K562 (cell line): ENCODE data around the gene GPR15LG. TPM values are rescaled to one million over a fixed set of nuclear protein-coding genes. Genes with fewer than 3 reads are reported as not detected.

Source experiments
- BACH1 ChIP-seq: fragments of 200-800 bp; sonication (Bioruptor generic); IDR thresholded peaks from 2 replicates; pipeline ENCODE4 v1.6.1; 2016; ENCODE audit warnings: missing genetic modification characterization, missing compliant biosample characterization
- CREB1 ChIP-seq, 2 experiments: sonication (generic) in 1 of 2; formaldehyde crosslinking in 1 of 2; IDR thresholded peaks; 2 replicates each; pipeline versions ENCODE4 v1.6.1 to v1.8.0; 2012 to 2022; ENCODE audit warnings: inconsistent platforms in 1 of 2, mild to moderate bottlenecking in 1 of 2, missing genetic modification reagents in 1 of 2, moderate library complexity in 1 of 2
- CXXC5 ChIP-seq: fragments of 250-450 bp; sonication (Bioruptor Pico); IDR thresholded peaks from 2 replicates; pipeline ENCODE4 v1.8.0; 2022; ENCODE audit warnings: inconsistent platforms, mild to moderate bottlenecking, moderate library complexity
- FOXJ3 ChIP-seq: sonication (generic); formaldehyde crosslinking; IDR thresholded peaks from 2 replicates; pipeline ENCODE4 v1.4.0; 2020; ENCODE audit warnings: mild to moderate bottlenecking, missing genetic modification reagents
- FOXK2 ChIP-seq, 2 experiments: fragments of 450-650 bp; IDR thresholded peaks in 1 of 2; conservative IDR thresholded peaks in 1 of 2; 2 replicates each; pipeline ENCODE4 v1.6.1; 2016; ENCODE audit warnings: low read depth in 2 of 2, mild to moderate bottlenecking in 1 of 2
- HDAC3 ChIP-seq: fragments of 450-650 bp; IDR thresholded peaks from 2 replicates; pipeline ENCODE4 v1.6.1; 2018; ENCODE audit warnings: borderline replicate concordance, mild to moderate bottlenecking, moderate library complexity; ENCODE audit not compliant: partially characterized antibody
- L3MBTL2 ChIP-seq: fragments of 450-650 bp; IDR thresholded peaks from 2 replicates; pipeline ENCODE4 v1.6.1; 2016; ENCODE audit warnings: mild to moderate bottlenecking, moderate library complexity
- NELFE ChIP-seq: IDR thresholded peaks from 2 replicates; pipeline ENCODE4 v1.6.1; 2011; ENCODE audit warnings: mild to moderate bottlenecking; ENCODE audit not compliant: insufficient read depth, insufficient read length
- POLR2H ChIP-seq: IDR thresholded peaks from 2 replicates; pipeline ENCODE4 v1.6.1; 2016; ENCODE audit warnings: missing genetic modification characterization, low read depth, mild to moderate bottlenecking, control low read depth, missing compliant biosample characterization, moderate library complexity
- SAP30 ChIP-seq: fragments of 200-600 bp; sonication (generic); IDR thresholded peaks from 2 replicates; pipeline ENCODE4 v1.6.1; 2012; ENCODE audit warnings: borderline replicate concordance, low read depth, mild to moderate bottlenecking, moderate library complexity, low read length, control low read depth, inconsistent platforms; ENCODE audit not compliant: insufficient read depth, poor library complexity, severe bottlenecking
- ZNF830 ChIP-seq: fragments of 250-450 bp; sonication (Bioruptor Pico); IDR thresholded peaks from 2 replicates; pipeline ENCODE4 v1.5.0; 2021; ENCODE audit warnings: mild to moderate bottlenecking
- polyA plus RNA-seq, 8 experiments: library from polyadenylated mRNA; depleted of rRNA in 4 of 8; stranded (reverse) in 5 of 8; unstranded in 3 of 8; fragments of >200 nt; fragmentation: Nextera tagmentation in 2 of 8; fragmentation: Illumina TruSeq in 1 of 8; extraction: Ambion mirVana in 2 of 8; extraction: Trizol in 1 of 8; gene quantifications; 2 replicates each; pipeline versions ENCODE4 v1.2.1 to v1.2.3, GENCODE V29; 2011 to 2014; ENCODE audit warnings: inconsistent platforms in 1 of 8, missing spikeins in 1 of 8
- total RNA-seq, 7 experiments: library from RNA; depleted of rRNA in 6 of 7; stranded (reverse); fragments of >200 nt in 6 of 7; fragmentation: Illumina TruSeq in 2 of 7; extraction: Trizol in 2 of 7; gene quantifications; 2 replicates each; pipeline versions ENCODE4 v1.2.1 to v1.2.3, GENCODE V29; 2011 to 2021; ENCODE audit warnings: low replicate concordance in 1 of 7
- TF ChIP-seq, protein P1 (sequence below), 2 experiments: IDR thresholded peaks; 2 replicates each; pipeline ENCODE4 v1.6.1; 2011; ENCODE audit warnings: borderline replicate concordance in 1 of 2, control low read depth in 1 of 2, low read depth in 1 of 2, low read length in 1 of 2, mild to moderate bottlenecking in 1 of 2, mixed read lengths in 1 of 2, moderate library complexity in 1 of 2; ENCODE audit not compliant: insufficient read depth in 1 of 2, insufficient read length in 1 of 2, poor library complexity in 1 of 2, severe bottlenecking in 1 of 2; ENCODE audit errors: extremely low read depth in 1 of 2
- TF ChIP-seq, protein P2 (sequence below): fragments of 150-350 bp; conservative IDR thresholded peaks from 2 replicates; pipeline ENCODE4 v1.6.1; 2014; ENCODE audit warnings: low read length
- TF ChIP-seq, protein P3 (sequence below): sonication (generic); formaldehyde crosslinking; IDR thresholded peaks from 2 replicates; pipeline ENCODE4 v1.8.1; 2023; ENCODE audit warnings: mild to moderate bottlenecking, missing genetic modification reagents, moderate library complexity
- TF ChIP-seq, protein P4 (sequence below): IDR thresholded peaks from 2 replicates; pipeline ENCODE4 v1.6.1; 2011; ENCODE audit not compliant: insufficient read length; ENCODE audit errors: extremely low read depth
- TF ChIP-seq, protein P5 (sequence below): sonication (generic); formaldehyde crosslinking; IDR thresholded peaks from 2 replicates; pipeline ENCODE4 v1.8.0; 2022; ENCODE audit warnings: mild to moderate bottlenecking, missing genetic modification reagents
- TF ChIP-seq, protein P6 (sequence below): fragments of 450-650 bp; formaldehyde crosslinking; IDR thresholded peaks from 2 replicates; pipeline ENCODE4 v1.4.0; 2020; ENCODE audit warnings: mild to moderate bottlenecking

The GPR15LG gene
- total and polyA plus RNA-seq, 9 of the 15 experiments (the other 6 are each of a cell fraction or from before 2014, with no cell fraction given), result 0.51 TPM; not detected in 8

DNA sequence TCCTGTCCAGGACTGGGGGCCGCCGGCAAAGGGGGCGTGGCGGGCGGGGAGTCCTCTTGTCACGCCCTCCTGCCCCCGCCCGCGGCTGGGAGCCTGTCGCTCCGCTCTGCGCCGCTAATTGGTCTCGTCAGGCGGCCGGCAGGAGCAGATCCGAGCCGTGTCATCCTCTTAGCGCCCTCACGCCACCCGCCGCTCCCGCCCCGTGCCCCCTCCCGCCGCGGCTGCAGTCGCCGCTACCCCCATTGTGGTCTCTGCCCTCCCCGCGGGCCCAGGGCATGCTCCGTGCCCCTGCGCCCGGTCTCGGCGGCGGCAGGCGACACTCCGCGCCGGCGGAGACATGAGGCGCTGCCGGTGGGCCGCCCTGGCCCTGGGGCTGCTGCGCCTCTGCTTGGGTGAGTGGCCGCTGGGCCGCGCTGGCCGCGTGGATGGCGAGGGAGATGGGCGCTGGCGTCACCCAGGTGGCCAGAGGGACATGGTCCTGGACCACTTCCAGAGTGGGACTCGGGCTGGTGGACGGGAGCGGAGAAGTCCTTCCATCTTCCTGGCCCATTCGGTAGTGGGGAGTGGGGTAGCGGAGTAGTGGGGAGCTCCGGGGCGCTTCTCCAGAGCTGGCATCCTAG lies 20.9 kb downstream of the GPR15LG start, which contains the start of gene CDHR1 (continued):
- TF ChIP-seq FOXK2 (conservative IDR thresholded peaks at IDR 0.05 in 1 of 2, IDR thresholded peaks at IDR 0.05 in 1 of 2; ENCODE audit: low read depth in 2 of 2) (no peak), POLR2H (tag) (no peak), FOXJ3 (CRISPR knock-in tag) (no peak), SAP30 (no peak), HDAC3 (no peak), BACH1 (no peak), ZNF830 (no peak), CXXC5 (CRISPR knock-in tag) (peak; percentile 41; the same call in 1 of the 2 replicates), L3MBTL2 (0 out of 2 replicates have a peak, but pooled peaks have one; percentile 27), CREB1 (IDR thresholded peaks at IDR 0.05) (peak; percentile 40; the same call in 1 of the 2 replicates), CREB1 (CRISPR knock-in tag; IDR thresholded peaks at IDR 0.05) (no peak), NELFE (no peak)
- TF ChIP-seq, protein P1, sequence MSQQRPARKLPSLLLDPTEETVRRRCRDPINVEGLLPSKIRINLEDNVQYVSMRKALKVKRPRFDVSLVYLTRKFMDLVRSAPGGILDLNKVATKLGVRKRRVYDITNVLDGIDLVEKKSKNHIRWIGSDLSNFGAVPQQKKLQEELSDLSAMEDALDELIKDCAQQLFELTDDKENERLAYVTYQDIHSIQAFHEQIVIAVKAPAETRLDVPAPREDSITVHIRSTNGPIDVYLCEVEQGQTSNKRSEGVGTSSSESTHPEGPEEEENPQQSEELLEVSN (IDR thresholded peaks at IDR 0.05; ENCODE audit: borderline replicate concordance in 1 of 2, extremely low read depth in 1 of 2, insufficient read depth in 1 of 2, insufficient read length in 1 of 2, low read depth in 1 of 2, low read length in 1 of 2, poor library complexity in 1 of 2, severe bottlenecking in 1 of 2), result no peak
- TF ChIP-seq, protein P2, sequence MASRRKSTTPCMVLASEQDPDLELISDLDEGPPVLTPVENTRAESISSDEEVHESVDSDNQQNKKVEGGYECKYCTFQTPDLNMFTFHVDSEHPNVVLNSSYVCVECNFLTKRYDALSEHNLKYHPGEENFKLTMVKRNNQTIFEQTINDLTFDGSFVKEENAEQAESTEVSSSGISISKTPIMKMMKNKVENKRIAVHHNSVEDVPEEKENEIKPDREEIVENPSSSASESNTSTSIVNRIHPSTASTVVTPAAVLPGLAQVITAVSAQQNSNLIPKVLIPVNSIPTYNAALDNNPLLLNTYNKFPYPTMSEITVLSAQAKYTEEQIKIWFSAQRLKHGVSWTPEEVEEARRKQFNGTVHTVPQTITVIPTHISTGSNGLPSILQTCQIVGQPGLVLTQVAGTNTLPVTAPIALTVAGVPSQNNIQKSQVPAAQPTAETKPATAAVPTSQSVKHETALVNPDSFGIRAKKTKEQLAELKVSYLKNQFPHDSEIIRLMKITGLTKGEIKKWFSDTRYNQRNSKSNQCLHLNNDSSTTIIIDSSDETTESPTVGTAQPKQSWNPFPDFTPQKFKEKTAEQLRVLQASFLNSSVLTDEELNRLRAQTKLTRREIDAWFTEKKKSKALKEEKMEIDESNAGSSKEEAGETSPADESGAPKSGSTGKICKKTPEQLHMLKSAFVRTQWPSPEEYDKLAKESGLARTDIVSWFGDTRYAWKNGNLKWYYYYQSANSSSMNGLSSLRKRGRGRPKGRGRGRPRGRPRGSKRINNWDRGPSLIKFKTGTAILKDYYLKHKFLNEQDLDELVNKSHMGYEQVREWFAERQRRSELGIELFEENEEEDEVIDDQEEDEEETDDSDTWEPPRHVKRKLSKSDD, result no peak
- TF ChIP-seq, protein P3, sequence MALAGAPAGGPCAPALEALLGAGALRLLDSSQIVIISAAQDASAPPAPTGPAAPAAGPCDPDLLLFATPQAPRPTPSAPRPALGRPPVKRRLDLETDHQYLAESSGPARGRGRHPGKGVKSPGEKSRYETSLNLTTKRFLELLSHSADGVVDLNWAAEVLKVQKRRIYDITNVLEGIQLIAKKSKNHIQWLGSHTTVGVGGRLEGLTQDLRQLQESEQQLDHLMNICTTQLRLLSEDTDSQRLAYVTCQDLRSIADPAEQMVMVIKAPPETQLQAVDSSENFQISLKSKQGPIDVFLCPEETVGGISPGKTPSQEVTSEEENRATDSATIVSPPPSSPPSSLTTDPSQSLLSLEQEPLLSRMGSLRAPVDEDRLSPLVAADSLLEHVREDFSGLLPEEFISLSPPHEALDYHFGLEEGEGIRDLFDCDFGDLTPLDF, result no peak
- TF ChIP-seq, protein P4, sequence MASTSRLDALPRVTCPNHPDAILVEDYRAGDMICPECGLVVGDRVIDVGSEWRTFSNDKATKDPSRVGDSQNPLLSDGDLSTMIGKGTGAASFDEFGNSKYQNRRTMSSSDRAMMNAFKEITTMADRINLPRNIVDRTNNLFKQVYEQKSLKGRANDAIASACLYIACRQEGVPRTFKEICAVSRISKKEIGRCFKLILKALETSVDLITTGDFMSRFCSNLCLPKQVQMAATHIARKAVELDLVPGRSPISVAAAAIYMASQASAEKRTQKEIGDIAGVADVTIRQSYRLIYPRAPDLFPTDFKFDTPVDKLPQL, result no peak
- TF ChIP-seq, protein P5, sequence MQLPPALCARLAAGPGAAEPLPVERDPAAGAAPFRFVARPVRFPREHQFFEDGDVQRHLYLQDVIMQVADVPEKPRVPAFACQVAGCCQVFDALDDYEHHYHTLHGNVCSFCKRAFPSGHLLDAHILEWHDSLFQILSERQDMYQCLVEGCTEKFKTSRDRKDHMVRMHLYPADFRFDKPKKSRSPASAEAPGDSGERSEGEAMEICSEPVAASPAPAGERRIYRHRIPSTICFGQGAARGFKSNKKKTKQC (CRISPR knock-in tag), result no peak
- TF ChIP-seq, protein P6, sequence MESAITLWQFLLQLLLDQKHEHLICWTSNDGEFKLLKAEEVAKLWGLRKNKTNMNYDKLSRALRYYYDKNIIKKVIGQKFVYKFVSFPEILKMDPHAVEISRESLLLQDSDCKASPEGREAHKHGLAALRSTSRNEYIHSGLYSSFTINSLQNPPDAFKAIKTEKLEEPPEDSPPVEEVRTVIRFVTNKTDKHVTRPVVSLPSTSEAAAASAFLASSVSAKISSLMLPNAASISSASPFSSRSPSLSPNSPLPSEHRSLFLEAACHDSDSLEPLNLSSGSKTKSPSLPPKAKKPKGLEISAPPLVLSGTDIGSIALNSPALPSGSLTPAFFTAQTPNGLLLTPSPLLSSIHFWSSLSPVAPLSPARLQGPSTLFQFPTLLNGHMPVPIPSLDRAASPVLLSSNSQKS, result no peak
